Fibroblast of villous mesenchyme (primary cell): ENCODE data around the gene MICAL3. TPM values are rescaled to one million over a fixed set of nuclear protein-coding genes. Genes with fewer than 3 reads are reported as not detected.
A peak's percentile ranks its signal among the peaks of the same experiment; 100 is the strongest.

ENCODE experiments used
- DNase-seq: peaks from one replicate; pipeline ENCODE4 v3.0.0-alpha.2; 2010; ENCODE audit warnings: low read depth
- H3K4me3 ChIP-seq: 2 replicates; pipeline ENCODE4 v1.5.1; 2011; ENCODE audit warnings: low read depth, mild to moderate bottlenecking, low read length
- total RNA-seq: library from RNA; depleted of rRNA; stranded (reverse); fragments of >200 nt; gene quantifications from 2 replicates; pipeline ENCODE4 v1.2.3, GENCODE V29; 2012
- TF ChIP-seq, protein P1 (sequence below): IDR thresholded peaks from 2 replicates; pipeline ENCODE4 v1.5.1; 2012; ENCODE audit warnings: low read depth, mild to moderate bottlenecking, low read length; ENCODE audit not compliant: insufficient read depth

Gene MICAL3
- total RNA-seq, 1 donor, result 39.7 TPM

DNA sequence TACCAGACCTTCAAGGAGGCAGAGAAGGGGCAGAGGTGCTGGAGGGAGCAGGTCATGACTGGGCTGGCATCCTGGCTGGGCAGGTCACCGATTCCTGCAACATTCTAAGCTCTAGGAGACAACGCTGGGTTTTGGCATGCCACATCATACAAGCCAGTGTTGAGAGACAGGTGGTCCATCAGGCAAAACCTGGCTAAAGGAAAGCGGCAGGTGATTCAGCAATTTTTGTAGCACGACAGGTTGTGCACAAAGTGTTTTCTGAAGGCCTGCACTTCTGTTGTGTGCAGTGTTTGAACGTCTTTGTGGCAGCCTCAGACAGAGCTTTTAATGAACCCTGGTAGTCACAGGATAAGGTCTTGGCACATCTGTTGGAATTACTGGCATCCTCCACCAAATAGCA is 180.2 kb downstream of the MICAL3 start:
- no peak for DNase-seq

DNA sequence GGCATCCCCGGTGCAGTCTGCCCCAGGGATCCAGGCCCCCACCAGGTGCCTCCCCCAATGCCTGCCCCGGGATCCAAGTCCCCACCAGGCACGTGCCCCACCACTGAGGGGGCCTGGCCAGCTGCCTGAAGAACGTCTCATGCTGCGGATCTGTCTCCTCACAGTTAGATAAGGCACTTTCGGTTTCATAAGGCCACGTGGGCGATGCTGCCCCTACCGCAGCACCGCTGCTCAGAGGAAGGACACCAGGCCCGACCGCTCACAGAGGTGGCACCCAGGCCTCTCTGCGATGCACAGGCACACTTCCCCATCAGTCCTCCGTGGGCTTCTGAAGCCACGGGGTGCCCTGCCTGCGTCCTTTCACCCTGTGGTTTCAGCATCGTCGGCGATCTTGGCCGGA is 182.0 kb downstream of the MICAL3 start:
- peak; percentile 64 for DNase-seq
- TF ChIP-seq, protein P1, sequence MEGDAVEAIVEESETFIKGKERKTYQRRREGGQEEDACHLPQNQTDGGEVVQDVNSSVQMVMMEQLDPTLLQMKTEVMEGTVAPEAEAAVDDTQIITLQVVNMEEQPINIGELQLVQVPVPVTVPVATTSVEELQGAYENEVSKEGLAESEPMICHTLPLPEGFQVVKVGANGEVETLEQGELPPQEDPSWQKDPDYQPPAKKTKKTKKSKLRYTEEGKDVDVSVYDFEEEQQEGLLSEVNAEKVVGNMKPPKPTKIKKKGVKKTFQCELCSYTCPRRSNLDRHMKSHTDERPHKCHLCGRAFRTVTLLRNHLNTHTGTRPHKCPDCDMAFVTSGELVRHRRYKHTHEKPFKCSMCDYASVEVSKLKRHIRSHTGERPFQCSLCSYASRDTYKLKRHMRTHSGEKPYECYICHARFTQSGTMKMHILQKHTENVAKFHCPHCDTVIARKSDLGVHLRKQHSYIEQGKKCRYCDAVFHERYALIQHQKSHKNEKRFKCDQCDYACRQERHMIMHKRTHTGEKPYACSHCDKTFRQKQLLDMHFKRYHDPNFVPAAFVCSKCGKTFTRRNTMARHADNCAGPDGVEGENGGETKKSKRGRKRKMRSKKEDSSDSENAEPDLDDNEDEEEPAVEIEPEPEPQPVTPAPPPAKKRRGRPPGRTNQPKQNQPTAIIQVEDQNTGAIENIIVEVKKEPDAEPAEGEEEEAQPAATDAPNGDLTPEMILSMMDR, result no peak
- no peak overlapping the region for H3K4me3 ChIP-seq

More for the DNA sequence above, 180.2 kb downstream of the MICAL3 start:
- TF ChIP-seq, protein P1, result no peak
- H3K4me3 ChIP-seq, result no peak overlapping the region

DNA sequence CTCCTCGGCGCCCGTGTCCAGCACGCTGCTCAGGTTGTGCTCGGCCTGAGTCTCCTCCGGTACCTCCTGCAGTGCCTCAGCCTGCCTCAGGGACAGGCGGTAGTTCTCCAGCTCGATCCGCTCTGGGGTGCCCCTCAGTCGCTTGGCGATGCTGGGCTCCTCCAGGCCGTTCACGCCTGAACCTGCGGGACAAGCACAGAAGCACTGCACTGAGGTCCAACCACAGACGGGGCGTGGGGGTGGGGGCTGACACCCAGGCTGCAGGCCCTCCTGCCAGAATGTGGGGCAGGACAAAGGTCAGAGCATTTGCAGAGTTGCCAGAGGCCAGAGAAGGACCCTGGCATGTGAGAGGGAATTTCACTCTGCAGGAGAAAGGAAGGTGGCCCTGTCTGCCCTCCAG is 182.5 kb downstream of the MICAL3 start:
- no peak overlapping the region for H3K4me3 ChIP-seq
- TF ChIP-seq, protein P1, result no peak
- no peak for DNase-seq

DNA sequence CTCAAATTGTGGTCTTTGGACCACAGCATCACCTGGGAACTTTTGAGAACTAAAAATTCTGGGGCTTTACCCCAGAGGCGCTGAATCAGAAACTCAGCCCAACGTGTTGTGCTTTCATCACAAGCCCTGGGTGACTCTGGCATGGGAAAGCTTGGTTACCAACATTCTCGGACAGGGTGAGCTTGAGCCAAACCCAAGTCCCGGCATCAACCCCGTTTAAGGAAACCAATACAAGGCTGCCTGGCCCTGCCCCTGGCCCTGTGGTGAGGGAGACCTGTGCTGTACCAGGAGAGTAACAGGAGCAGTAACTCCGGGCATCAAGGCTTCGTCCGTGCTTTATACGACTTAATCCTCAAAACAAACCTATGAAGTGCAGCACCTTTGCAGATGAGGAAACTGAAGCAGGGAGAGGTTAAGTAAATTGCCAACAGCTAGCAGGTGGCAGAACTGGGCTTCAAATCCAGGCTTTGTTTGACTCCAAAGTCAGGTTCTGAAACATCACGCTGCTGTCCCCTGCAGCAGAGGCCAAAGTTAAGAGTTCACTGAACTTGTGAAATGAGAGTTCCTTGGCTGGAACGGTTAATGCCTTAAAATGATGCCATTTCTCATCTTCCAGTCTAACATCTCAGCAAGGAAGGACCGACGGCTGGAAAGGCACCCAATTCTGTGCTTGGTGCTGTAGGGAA is 186.0 kb downstream of the MICAL3 start:
- H3K4me3 ChIP-seq, result no peak overlapping the region
- DNase-seq, result no peak
- TF ChIP-seq, protein P1, result no peak

DNA sequence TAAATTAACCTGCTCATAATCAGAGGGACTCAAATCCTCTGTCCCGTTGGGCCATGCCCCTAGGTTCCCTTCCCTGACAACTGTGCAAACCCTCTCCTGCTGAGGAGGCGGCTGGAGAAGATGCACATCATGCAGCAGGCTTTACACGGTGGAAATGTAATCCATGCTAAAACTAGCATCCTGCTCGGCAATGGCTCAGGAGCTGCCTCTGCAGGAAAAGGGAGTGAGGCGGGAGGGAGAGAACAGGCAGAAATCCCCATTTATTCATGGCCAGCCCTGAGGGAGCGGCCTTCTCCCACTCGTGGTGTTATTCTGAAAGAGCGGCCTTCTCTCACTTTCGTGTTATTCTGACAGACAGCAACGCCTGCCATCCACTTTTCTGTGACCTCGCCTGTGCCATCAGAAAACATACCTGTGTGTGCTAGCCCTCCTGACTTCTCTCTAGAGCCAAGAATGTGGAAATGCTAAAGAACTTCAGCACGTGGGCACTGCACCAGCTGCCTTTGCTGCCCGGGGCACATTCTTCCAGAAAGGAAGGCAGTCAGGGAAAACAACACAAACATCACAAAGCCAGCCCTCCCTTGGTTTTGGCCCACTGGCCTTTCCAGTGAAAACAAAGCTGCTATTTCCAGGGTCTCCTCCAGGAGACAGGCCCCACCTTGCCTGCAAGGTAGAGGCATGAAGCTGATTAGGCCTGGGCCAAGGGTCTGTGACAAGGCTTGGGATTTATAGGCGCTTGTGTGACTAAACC is 187.2 kb downstream of the MICAL3 start:
- TF ChIP-seq, protein P1, result no peak
- DNase-seq, result no peak
- no peak overlapping the region for H3K4me3 ChIP-seq

DNA sequence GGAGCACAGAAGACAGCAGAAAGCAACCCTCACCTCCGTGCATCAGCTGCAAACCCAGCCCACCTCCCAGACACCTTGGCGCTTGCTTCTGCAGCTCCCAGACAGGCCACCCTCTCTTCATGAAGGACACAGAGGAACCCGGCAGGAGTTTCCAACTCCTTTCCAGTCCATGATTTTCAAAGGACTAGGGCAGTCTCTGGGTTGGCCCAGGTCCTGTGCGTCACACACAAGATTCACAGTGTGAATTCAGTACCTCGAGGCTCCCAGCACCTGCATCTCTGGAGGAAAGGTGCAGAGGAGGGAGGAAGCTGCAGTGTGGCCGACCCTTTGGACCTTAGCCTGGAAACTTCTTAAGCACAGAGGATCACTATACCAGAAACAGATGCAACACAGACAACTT is 189.1 kb downstream of the MICAL3 start:
- no peak for DNase-seq
- no peak overlapping the region for H3K4me3 ChIP-seq
- TF ChIP-seq, protein P1, result no peak
